ENCODE data around the gene GALNT14.
A peak's percentile ranks its signal among the peaks of the same experiment; 100 is the strongest.

The GALNT14 gene

GRCh38 chr2:30865892-30866681 is 272.2 kb downstream of the GALNT14 start:
- Histone ChIP-seq H3K4me3 (ENCODE audit: low read depth in 1 of 2, low read length in 2 of 2) (peak overlapping the region in 1 of 2 experiments; percentile 9; a peak in 2 of 4 replicates), H3K9me3 (ENCODE audit: insufficient read depth, low read length, severe bottlenecking) (no peaks in the 10 kb centered on the region), H3K27me3 (ENCODE audit: insufficient read depth, low read length, poor library complexity) (no peaks in the 10 kb centered on the region), H3K27ac (ENCODE audit: low read length) (peak overlapping the region; percentile 80), H4K20me1 (ENCODE audit: insufficient read depth, low read length) (no peaks in the 10 kb centered on the region), H2AFZ (ENCODE audit: low read depth, low read length) (peak overlapping the region; percentile 41), H3K4me1 (ENCODE audit: insufficient read depth, low read length) (peaks cover 31% of the 10 kb centered on the region), H3K36me3 (ENCODE audit: insufficient read depth, low read length) (no peaks in the 10 kb centered on the region), H3K79me2 (ENCODE audit: insufficient read depth, low read length) (no peaks in the 10 kb centered on the region), H3K4me2 (ENCODE audit: insufficient read depth, low read length) (peak overlapping the region; percentile 44), H3K9ac (ENCODE audit: low read depth, low read length) (peak overlapping the region; percentile 10; the same call in 1 of the 2 replicates)
- DNase-seq (peak; percentile 76), ATAC-seq (ENCODE audit: insufficient read depth, low read depth) (peak; percentile 87)
- no peak for TF ChIP-seq EZH2 (IDR thresholded peaks at IDR 0.05; ENCODE audit: borderline replicate concordance, low read depth, low read length, severe bottlenecking)
- TF ChIP-seq CTCF (IDR thresholded peaks at IDR 0.05; ENCODE audit: borderline replicate concordance, extremely low read depth, low read length, poor library complexity, severe bottlenecking), result no peak

GRCh38 chr2:30865243-30865642 is 273.0 kb downstream of the GALNT14 start:
- ATAC-seq (ENCODE audit: insufficient read depth, low read depth) (no peak), DNase-seq (peak; percentile 16)
- H3K9me3 ChIP-seq (ENCODE audit: insufficient read depth, low read length, severe bottlenecking), result no peaks in the 10 kb centered on the region
- H4K20me1 ChIP-seq (ENCODE audit: insufficient read depth, low read length), result no peaks in the 10 kb centered on the region
- no peaks in the 10 kb centered on the region for H3K27me3 ChIP-seq (ENCODE audit: insufficient read depth, low read length, poor library complexity)
- H3K4me2 ChIP-seq (ENCODE audit: insufficient read depth, low read length), result peak overlapping the region; percentile 44
- H3K9ac ChIP-seq (ENCODE audit: low read depth, low read length), result peak overlapping the region; percentile 10; the same call in 1 of the 2 replicates
- H3K4me1 ChIP-seq (ENCODE audit: insufficient read depth, low read length), result peaks cover 31% of the 10 kb centered on the region
- H3K27ac ChIP-seq (ENCODE audit: low read length), result peak overlapping the region; percentile 80
- H3K79me2 ChIP-seq (ENCODE audit: insufficient read depth, low read length), result no peaks in the 10 kb centered on the region
- TF ChIP-seq CTCF (IDR thresholded peaks at IDR 0.05; ENCODE audit: borderline replicate concordance, extremely low read depth, low read length, poor library complexity, severe bottlenecking) (no peak), EZH2 (IDR thresholded peaks at IDR 0.05; ENCODE audit: borderline replicate concordance, low read depth, low read length, severe bottlenecking) (no peak)
- 0 out of 2 replicates have a peak overlapping the region, but pooled peaks have one; percentile 16 for H2AFZ ChIP-seq (ENCODE audit: low read depth, low read length)
- H3K36me3 ChIP-seq (ENCODE audit: insufficient read depth, low read length), result no peaks in the 10 kb centered on the region
- no peak overlapping the region for H3K4me3 ChIP-seq (ENCODE audit: low read depth in 1 of 2, low read length in 2 of 2)

GRCh38 chr2:30862054-30862651 is 276.1 kb downstream of the GALNT14 start:
- H3K4me1 ChIP-seq (ENCODE audit: insufficient read depth, low read length), result peaks cover 29% of the 10 kb centered on the region
- H3K9ac ChIP-seq (ENCODE audit: low read depth, low read length), result no peak overlapping the region
- H3K27ac ChIP-seq (ENCODE audit: low read length), result no peak overlapping the region
- no peak for ATAC-seq (ENCODE audit: insufficient read depth, low read depth)
- H3K4me2 ChIP-seq (ENCODE audit: insufficient read depth, low read length), result no peak overlapping the region
- H2AFZ ChIP-seq (ENCODE audit: low read depth, low read length), result no peak overlapping the region
- no peaks in the 10 kb centered on the region for H4K20me1 ChIP-seq (ENCODE audit: insufficient read depth, low read length)
- TF ChIP-seq EZH2 (IDR thresholded peaks at IDR 0.05; ENCODE audit: borderline replicate concordance, low read depth, low read length, severe bottlenecking) (no peak), CTCF (IDR thresholded peaks at IDR 0.05; ENCODE audit: borderline replicate concordance, extremely low read depth, low read length, poor library complexity, severe bottlenecking) (peak; percentile 49)
- H3K9me3 ChIP-seq (ENCODE audit: insufficient read depth, low read length, severe bottlenecking), result no peaks in the 10 kb centered on the region
- peak; percentile 49 for DNase-seq
- no peaks in the 10 kb centered on the region for H3K79me2 ChIP-seq (ENCODE audit: insufficient read depth, low read length)
- no peaks in the 10 kb centered on the region for H3K36me3 ChIP-seq (ENCODE audit: insufficient read depth, low read length)
- H3K4me3 ChIP-seq (ENCODE audit: low read depth in 1 of 2, low read length in 2 of 2), result no peak overlapping the region
- H3K27me3 ChIP-seq (ENCODE audit: insufficient read depth, low read length, poor library complexity), result no peaks in the 10 kb centered on the region
